Adrenal gland (tissue), 12 donors: Measurements from ENCODE around the gene C16orf96. TPM values are rescaled to one million over a fixed set of nuclear protein-coding genes. Genes with fewer than 3 reads are reported as not detected.

ENCODE experiments used
- DNase-seq, 7 donors: peaks; one replicate each; pipeline ENCODE4 v3.0.0-alpha.2; 2019 to 2020
- H3K27ac ChIP-seq, 5 donors: fragments of 200-600 bp; sonication (generic) in 4 of 5; 1 replicate in 3 of 5; 2 replicates in 2 of 5; pipeline versions ENCODE4 v1.5.1 to v1.8.0; 2016 to 2020; ENCODE audit warnings: mild to moderate bottlenecking in 1 of 5
- H3K27me3 ChIP-seq: fragments of 200-600 bp; 2 replicates; pipeline ENCODE4 v1.8.0; 2021
- H3K36me3 ChIP-seq, 2 donors: fragments of 200-600 bp; replicated peaks in 1 of 2; 1 replicate in 1 of 2; 2 replicates in 1 of 2; pipeline versions ENCODE4 v1.5.1 to v1.8.0; 2018 to 2022
- H3K4me1 ChIP-seq, 2 donors: fragments of 200-600 bp; replicated peaks in 1 of 2; 1 replicate in 1 of 2; 2 replicates in 1 of 2; pipeline versions ENCODE4 v1.5.1 to v1.8.0; 2018 to 2021
- H3K4me3 ChIP-seq, 4 donors: fragments of 200-600 bp; sonication (generic) in 3 of 4; one replicate each; pipeline ENCODE4 v1.5.1; 2016 to 2018
- H3K9me3 ChIP-seq, 3 donors: fragments of 200-600 bp; sonication (generic) in 1 of 3; replicated peaks in 1 of 3; 1 replicate in 2 of 3; 2 replicates in 1 of 3; pipeline versions ENCODE4 v1.5.1 to v1.8.0; 2016 to 2021
- CTCF ChIP-seq, 6 experiments: fragments of 450-650 bp in 4 of 6; fragments of 200-600 bp in 2 of 6; sonication (generic) in 1 of 6; IDR thresholded peaks; 1 replicate in 5 of 6; 2 replicates in 1 of 6; pipeline versions ENCODE4 v1.5.1 to v1.8.0; 2016 to 2021; ENCODE audit warnings: antibody characterized with exemption in 6 of 6, mild to moderate bottlenecking in 2 of 6, moderate library complexity in 1 of 6
- POLR2A ChIP-seq, 2 donors: fragments of 450-650 bp; IDR thresholded peaks; one replicate each; pipeline ENCODE4 v1.6.1; 2017; ENCODE audit warnings: antibody characterized with exemption in 2 of 2, mild to moderate bottlenecking in 2 of 2, moderate library complexity in 1 of 2
- WGBS, 4 donors: extraction: QIAGEN DNeasy Blood & Tissue Kit in 2 of 4; methylation state at CpG; one replicate each; pipeline versions ENCODE4 v1.1.5 to v1.1.7; 2013 to 2017; 5-methylcytosine and 5-hydroxymethylcytosine counted together
- intact Hi-C, 2 donors: fragments of 100-400 bp; cut with DNase I; formaldehyde crosslinking; loops; one replicate each; pipeline versions ENCODE4 v1.14.1 to v1.15.0; 2022 to 2023
- polyA plus RNA-seq, 3 donors: library from polyadenylated mRNA; stranded (reverse); fragments of 200-250 nt in 2 of 3; fragments of 350-450 nt in 1 of 3; fragmentation: Illumina TruSeq in 1 of 3; extraction: RNeasy Lipid Tissue Mini Kit (QIAGEN cat#74804) in 1 of 3; gene quantifications; one replicate each; pipeline ENCODE4 v1.2.3, GENCODE V29; 2013 to 2014
- total RNA-seq, 9 donors: library from RNA; depleted of rRNA in 4 of 9; stranded (reverse); fragments of >200 nt in 4 of 9; fragments of 120-200 nt in 1 of 9; fragmentation: NEBNext Ultra II Directional in 1 of 9; extraction: Animal tissue kit (Norgen Biotek cat#: 25700) in 1 of 9; gene quantifications; one replicate each; pipeline versions ENCODE4 v1.1.0 to v1.2.4, GENCODE V29; 2013 to 2023
- donor health status: healthy with polysubstance abuse.
- donor health status: Bipolar disorder and iron deficiency.
- donor health status: DM: yes; HTN: yes; CAD: no.
- donor health status: DM: no; HTN: no; CAD: no.
- donor health status: DM: no; HTN: no; CAD: no.
- donor health status: DM: yes; HTN: yes; CAD: no.

C16orf96 gene
- total and polyA plus RNA-seq, 12 donors: 0.07 to 0.61 (median 0.28) TPM; not detected in 1

- peaks cover 3 to 20% of the 10 kb centered on the region in 2 donors for H3K4me1 ChIP-seq
- no peak overlapping the region for H3K27ac ChIP-seq
- intact Hi-C loops: loop anchor here (2.0 to 5.0 kb wide), 2 partner anchors 38 to 43 kb away; no protein-coding TSS in a partner anchor
- DNase-seq: no peak
- no peaks in the 10 kb centered on the region for H3K27me3 ChIP-seq
- no peaks in the 10 kb centered on the region for H3K9me3 ChIP-seq
- 87 to 94% (median 91%) methylated on average over 6 to 8 of the region's 8 CpGs for WGBS, 4 donors
- no peak for TF ChIP-seq CTCF (IDR thresholded peaks at IDR 0.05)
- TF ChIP-seq POLR2A (IDR thresholded peaks at IDR 0.05): no peak
- H3K36me3 ChIP-seq: peaks cover 0 to 71% of the 10 kb centered on the region in 2 donors
- H3K4me3 ChIP-seq: no peak overlapping the region
Observed at GRCh38 chr16:4509420-4509819, 46.7 kb upstream of the C16orf96 start.

GRCh38 chr16:4510131-4510530 lies 46.0 kb upstream of the C16orf96 start:
- TF ChIP-seq CTCF (IDR thresholded peaks at IDR 0.05) (no peak), POLR2A (IDR thresholded peaks at IDR 0.05) (no peak)
- intact Hi-C loops: no loop called here
- 66 to 89% (median 81%) methylated on average over 2 to 5 of the region's 5 CpGs for WGBS, 4 donors
- no peak for DNase-seq
- H3K27me3 ChIP-seq: no peaks in the 10 kb centered on the region
- H3K4me1 ChIP-seq: peaks cover 10 to 27% of the 10 kb centered on the region in 2 donors
- H3K9me3 ChIP-seq: no peaks in the 10 kb centered on the region
- H3K36me3 ChIP-seq: peaks cover 0 to 71% of the 10 kb centered on the region in 2 donors
- no peak overlapping the region for H3K4me3 ChIP-seq
- H3K27ac ChIP-seq: no peak overlapping the region

GRCh38 chr16:4510747-4511426 lies 45.3 kb upstream of the C16orf96 start:
- no peaks in the 10 kb centered on the region for H3K9me3 ChIP-seq
- H3K36me3 ChIP-seq: peaks cover 0 to 71% of the 10 kb centered on the region in 2 donors
- TF ChIP-seq CTCF (IDR thresholded peaks at IDR 0.05) (no peak), POLR2A (IDR thresholded peaks at IDR 0.05) (no peak)
- no peak for DNase-seq
- WGBS, 4 donors: 75 to 84% (median 80%) methylated on average over 9 to 14 of the region's 14 CpGs
- H3K4me1 ChIP-seq: peaks cover 16 to 35% of the 10 kb centered on the region in 2 donors
- no peaks in the 10 kb centered on the region for H3K27me3 ChIP-seq
- H3K4me3 ChIP-seq: no peak overlapping the region
- intact Hi-C loops: no loop called here
- peak overlapping the region in 1 of 5 donors; percentile 17 for H3K27ac ChIP-seq

GRCh38 chr16:4511441-4512082 lies 44.6 kb upstream of the C16orf96 start:
- Histone ChIP-seq H3K27ac (peak overlapping the region in 1 of 5 donors; percentile 17), H3K9me3 (no peaks in the 10 kb centered on the region), H3K27me3 (no peaks in the 10 kb centered on the region), H3K4me3 (no peak overlapping the region), H3K36me3 (peaks cover 0 to 69% of the 10 kb centered on the region in 2 donors), H3K4me1 (peaks cover 20 to 42% of the 10 kb centered on the region in 2 donors)
- TF ChIP-seq POLR2A (IDR thresholded peaks at IDR 0.05) (no peak), CTCF (IDR thresholded peaks at IDR 0.05) (peak; percentile 22 to 69 (median 53))
- 66 to 97% (median 68%) methylated on average over 4 to 9 of the region's 9 CpGs for WGBS, 4 donors
- intact Hi-C loops: no loop called here
- DNase-seq: peak in 6 of 7 donors; percentile 60 to 88 (median 72)
